Stimulated activated naive B cell treated with anti-CD40 and anti-IgM and Interleukin-4, amounts not matched to agents 10 μg/mL and 1 μg/mL and 100 μg/mL, for 72 hours (primary cell): ENCODE data around the gene SLC4A9.
A peak's percentile ranks its signal among the peaks of the same experiment; 100 is the strongest.

Experiments used
- ATAC-seq, 2 donors: fragments of 150-1000 bp; cut with Tn5 transposase; replicated peaks; 2 replicates each; pipeline ENCODE4 v1.10.0; 2021; ENCODE audit warnings: moderate library complexity in 1 of 2
- DNase-seq: peaks from one replicate; pipeline ENCODE4 v3.0.0; 2021
- H3K27ac Mint-ChIP-seq: one replicate; pipeline ENCODE4 v1.8.0; 2022; ENCODE audit warnings: mild to moderate bottlenecking, mixed read lengths
- H3K27me3 Mint-ChIP-seq, 2 donors: one replicate each; pipeline ENCODE4 v1.8.0; 2022; ENCODE audit warnings: mixed read lengths in 2 of 2
- H3K36me3 Mint-ChIP-seq, 2 donors: one replicate each; pipeline ENCODE4 v1.8.0; 2022; ENCODE audit warnings: mixed read lengths in 2 of 2, mild to moderate bottlenecking in 1 of 2
- H3K4me1 Mint-ChIP-seq, 2 donors: one replicate each; pipeline ENCODE4 v1.8.0; 2022; ENCODE audit warnings: mixed read lengths in 2 of 2, mild to moderate bottlenecking in 1 of 2
- H3K4me3 Mint-ChIP-seq, 2 donors: one replicate each; pipeline ENCODE4 v1.8.0; 2022; ENCODE audit warnings: mild to moderate bottlenecking in 2 of 2, mixed read lengths in 2 of 2, moderate library complexity in 1 of 2
- H3K9me3 Mint-ChIP-seq, 2 donors: one replicate each; pipeline ENCODE4 v1.8.0; 2022; ENCODE audit warnings: mixed read lengths in 2 of 2, mild to moderate bottlenecking in 1 of 2

The SLC4A9 gene

DNA sequence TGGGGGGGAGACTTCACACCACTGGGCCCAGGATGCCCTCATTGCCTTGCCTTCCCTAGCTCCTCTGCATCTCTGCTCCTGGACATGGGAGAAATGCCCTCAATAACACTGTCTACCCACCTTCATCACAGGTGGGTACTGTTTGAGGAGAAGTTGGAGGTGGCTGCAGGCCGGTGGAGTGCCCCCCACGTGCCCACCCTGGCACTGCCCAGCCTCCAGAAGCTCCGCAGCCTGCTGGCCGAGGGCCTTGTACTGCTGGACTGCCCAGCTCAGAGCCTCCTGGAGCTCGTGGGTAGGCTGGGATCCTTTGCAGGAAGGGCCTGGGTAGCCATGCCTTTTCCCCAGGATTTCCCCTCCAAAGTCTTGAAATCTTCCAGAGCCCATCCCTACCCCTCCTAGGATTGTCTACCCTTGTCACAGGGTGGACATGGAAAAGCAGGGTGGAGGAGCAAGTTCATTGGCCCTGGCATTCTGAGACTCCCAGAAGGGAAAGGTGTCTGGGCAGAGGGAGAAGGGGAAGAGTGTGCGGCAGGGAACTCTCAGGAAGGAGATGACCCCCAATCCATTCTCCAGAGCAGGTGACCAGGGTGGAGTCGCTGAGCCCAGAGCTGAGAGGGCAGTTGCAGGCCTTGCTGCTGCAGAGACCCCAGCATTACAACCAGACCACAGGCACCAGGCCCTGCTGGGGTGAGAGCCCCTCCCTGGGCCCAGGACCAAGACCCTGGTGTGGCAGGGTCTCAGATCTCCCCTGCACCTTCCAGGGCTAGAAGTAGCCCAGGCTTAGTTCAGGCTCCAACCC is 886 bp downstream of the SLC4A9 start:
- no peak overlapping the region for H3K4me3 Mint-ChIP-seq
- DNase-seq, result no peak
- peaks cover 9 to 12% of the 10 kb centered on the region in 2 donors for H3K27me3 Mint-ChIP-seq
- H3K27ac Mint-ChIP-seq, result no peak overlapping the region
- no peaks in the 10 kb centered on the region for H3K9me3 Mint-ChIP-seq
- H3K4me1 Mint-ChIP-seq, result peaks cover 16 to 20% of the 10 kb centered on the region in 2 donors
- no peak for ATAC-seq
- H3K36me3 Mint-ChIP-seq, result no peaks in the 10 kb centered on the region

- DNase-seq (no peak), ATAC-seq (no peak)
- H3K36me3 Mint-ChIP-seq, result no peaks in the 10 kb centered on the region
These were observed 1.9 kb downstream of the SLC4A9 start for GRCh38 chr5:140361901-140362300.

DNA sequence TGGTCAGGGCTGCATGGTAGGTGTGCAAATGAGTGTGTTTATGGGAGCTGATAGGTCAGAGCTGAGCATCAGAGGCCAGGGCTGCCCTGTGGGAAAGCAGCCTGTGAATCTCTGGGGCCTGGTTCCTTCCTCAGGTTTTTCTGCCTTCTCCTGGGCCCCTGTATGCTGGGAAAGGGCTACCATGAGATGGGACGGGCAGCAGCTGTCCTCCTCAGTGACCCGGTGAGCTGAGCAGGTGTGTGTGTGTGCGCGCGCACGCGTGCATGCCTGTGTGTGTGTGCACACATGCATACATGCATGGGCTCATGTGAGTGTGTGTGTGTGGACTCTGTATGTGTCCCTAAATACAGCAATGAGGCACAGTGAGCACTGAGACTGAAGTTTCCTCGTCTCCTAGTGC is 2.3 kb downstream of the SLC4A9 start:
- ATAC-seq, result no peak
- DNase-seq, result no peak
- Mint-ChIP-seq H3K4me1 (peaks cover 11 to 15% of the 10 kb centered on the region in 2 donors), H3K27ac (no peak overlapping the region), H3K36me3 (no peaks in the 10 kb centered on the region), H3K9me3 (no peaks in the 10 kb centered on the region), H3K4me3 (no peak overlapping the region), H3K27me3 (peaks cover 9 to 12% of the 10 kb centered on the region in 2 donors)

More at GRCh38 chr5:140361901-140362300, 1.9 kb downstream of the SLC4A9 start:
- H3K4me1 Mint-ChIP-seq, result peaks cover 16 to 19% of the 10 kb centered on the region in 2 donors
- H3K27me3 Mint-ChIP-seq, result peaks cover 9 to 12% of the 10 kb centered on the region in 2 donors
- no peaks in the 10 kb centered on the region for H3K9me3 Mint-ChIP-seq
- no peak overlapping the region for H3K27ac Mint-ChIP-seq
- H3K4me3 Mint-ChIP-seq, result no peak overlapping the region

- DNase-seq, result peak; percentile 75
- Mint-ChIP-seq H3K27me3 (peaks cover 5 to 6% of the 10 kb centered on the region in 2 donors), H3K9me3 (no peaks in the 10 kb centered on the region), H3K27ac (peak overlapping the region; percentile 79), H3K4me3 (peak overlapping the region; percentile 85 to 86), H3K36me3 (no peaks in the 10 kb centered on the region), H3K4me1 (peaks cover 5 to 12% of the 10 kb centered on the region in 2 donors)
- peak; percentile 95 for ATAC-seq
These were observed 3.1 kb downstream of the SLC4A9 start for GRCh38 chr5:140362875-140363630.

DNA sequence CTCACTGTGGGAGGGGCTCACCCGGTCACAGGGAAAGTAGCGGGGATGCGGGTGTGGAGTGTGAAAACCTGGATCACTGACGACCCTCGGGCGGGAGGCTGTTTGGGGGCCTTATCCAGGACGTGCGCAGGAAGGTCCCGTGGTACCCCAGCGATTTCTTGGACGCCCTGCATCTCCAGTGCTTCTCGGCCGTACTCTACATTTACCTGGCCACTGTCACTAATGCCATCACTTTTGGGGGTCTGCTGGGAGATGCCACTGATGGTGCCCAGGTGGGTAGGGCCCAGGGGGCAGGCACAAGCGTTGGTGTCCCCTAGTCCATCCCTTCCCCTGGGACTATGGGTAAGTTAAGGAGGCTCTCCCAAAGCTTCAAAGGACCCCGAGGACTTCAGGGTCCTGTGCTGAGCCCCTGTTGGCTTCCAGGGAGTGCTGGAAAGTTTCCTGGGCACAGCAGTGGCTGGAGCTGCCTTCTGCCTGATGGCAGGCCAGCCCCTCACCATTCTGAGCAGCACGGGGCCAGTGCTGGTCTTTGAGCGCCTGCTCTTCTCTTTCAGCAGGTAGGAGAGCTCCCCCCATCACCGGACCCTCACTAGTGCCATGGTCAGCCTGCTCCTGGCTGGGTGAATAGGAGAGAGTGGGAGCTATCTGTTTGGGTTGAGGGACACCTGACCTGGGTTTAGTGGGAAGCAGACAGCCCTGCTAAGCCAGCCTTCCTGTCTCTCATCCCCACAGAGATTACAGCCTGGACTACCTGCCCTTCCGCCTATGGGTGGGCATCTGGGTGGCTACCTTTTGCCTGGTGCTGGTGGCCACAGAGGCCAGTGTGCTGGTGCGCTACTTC is 3.9 kb downstream of the SLC4A9 start:
- Mint-ChIP-seq H3K4me3 (peak overlapping the region; percentile 85 to 86), H3K4me1 (peaks cover 5 to 12% of the 10 kb centered on the region in 2 donors), H3K27me3 (peaks cover 0 to under 1% of the 10 kb centered on the region in 2 donors), H3K36me3 (no peaks in the 10 kb centered on the region), H3K9me3 (no peaks in the 10 kb centered on the region), H3K27ac (peak overlapping the region; percentile 79)
- no peak for ATAC-seq
- DNase-seq, result no peak

- no peak for ATAC-seq
- no peak for DNase-seq
- Mint-ChIP-seq H3K4me3 (no peak overlapping the region), H3K4me1 (peaks cover 5 to 12% of the 10 kb centered on the region in 2 donors), H3K27ac (no peak overlapping the region), H3K9me3 (no peaks in the 10 kb centered on the region), H3K36me3 (no peaks in the 10 kb centered on the region), H3K27me3 (no peaks in the 10 kb centered on the region)
These were observed 4.4 kb downstream of the SLC4A9 start for GRCh38 chr5:140364472-140364765.

GRCh38 chr5:140365282-140365681 is 5.3 kb downstream of the SLC4A9 start:
- no peak overlapping the region for H3K4me3 Mint-ChIP-seq
- no peak overlapping the region for H3K27ac Mint-ChIP-seq
- H3K4me1 Mint-ChIP-seq, result peaks cover 5 to 12% of the 10 kb centered on the region in 2 donors
- no peaks in the 10 kb centered on the region for H3K9me3 Mint-ChIP-seq
- DNase-seq (no peak), ATAC-seq (no peak)
- no peaks in the 10 kb centered on the region for H3K27me3 Mint-ChIP-seq
- H3K36me3 Mint-ChIP-seq, result no peaks in the 10 kb centered on the region

DNA sequence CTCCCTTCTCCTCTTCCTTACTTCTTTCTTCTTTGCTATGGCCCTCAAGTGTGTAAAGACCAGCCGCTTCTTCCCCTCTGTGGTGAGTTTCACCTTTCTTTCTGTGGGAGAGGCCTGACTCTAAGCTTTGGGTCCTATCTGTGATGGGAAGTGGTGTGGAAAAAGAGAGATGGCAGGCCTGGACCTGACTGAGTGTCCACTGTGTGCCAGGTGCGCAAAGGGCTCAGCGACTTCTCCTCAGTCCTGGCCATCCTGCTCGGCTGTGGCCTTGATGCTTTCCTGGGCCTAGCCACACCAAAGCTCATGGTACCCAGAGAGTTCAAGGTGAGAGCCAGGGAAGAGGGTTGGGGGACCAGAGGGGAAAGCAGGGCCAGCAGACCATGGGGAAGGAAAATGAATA is 5.9 kb downstream of the SLC4A9 start:
- DNase-seq, result no peak

GRCh38 chr5:140366589-140367255 is 6.7 kb downstream of the SLC4A9 start:
- no peak for DNase-seq
- H3K4me1 Mint-ChIP-seq, result peaks cover 5 to 12% of the 10 kb centered on the region in 2 donors
- ATAC-seq, result no peak
- no peaks in the 10 kb centered on the region for H3K27me3 Mint-ChIP-seq
- H3K9me3 Mint-ChIP-seq, result no peaks in the 10 kb centered on the region
- H3K27ac Mint-ChIP-seq, result no peak overlapping the region
- no peaks in the 10 kb centered on the region for H3K36me3 Mint-ChIP-seq
- no peak overlapping the region for H3K4me3 Mint-ChIP-seq

More for the DNA sequence above, 5.9 kb downstream of the SLC4A9 start:
- Mint-ChIP-seq H3K27me3 (no peaks in the 10 kb centered on the region), H3K4me1 (peaks cover 5 to 12% of the 10 kb centered on the region in 2 donors), H3K27ac (no peak overlapping the region), H3K9me3 (no peaks in the 10 kb centered on the region), H3K4me3 (no peak overlapping the region), H3K36me3 (no peaks in the 10 kb centered on the region)
- no peak for ATAC-seq

DNA sequence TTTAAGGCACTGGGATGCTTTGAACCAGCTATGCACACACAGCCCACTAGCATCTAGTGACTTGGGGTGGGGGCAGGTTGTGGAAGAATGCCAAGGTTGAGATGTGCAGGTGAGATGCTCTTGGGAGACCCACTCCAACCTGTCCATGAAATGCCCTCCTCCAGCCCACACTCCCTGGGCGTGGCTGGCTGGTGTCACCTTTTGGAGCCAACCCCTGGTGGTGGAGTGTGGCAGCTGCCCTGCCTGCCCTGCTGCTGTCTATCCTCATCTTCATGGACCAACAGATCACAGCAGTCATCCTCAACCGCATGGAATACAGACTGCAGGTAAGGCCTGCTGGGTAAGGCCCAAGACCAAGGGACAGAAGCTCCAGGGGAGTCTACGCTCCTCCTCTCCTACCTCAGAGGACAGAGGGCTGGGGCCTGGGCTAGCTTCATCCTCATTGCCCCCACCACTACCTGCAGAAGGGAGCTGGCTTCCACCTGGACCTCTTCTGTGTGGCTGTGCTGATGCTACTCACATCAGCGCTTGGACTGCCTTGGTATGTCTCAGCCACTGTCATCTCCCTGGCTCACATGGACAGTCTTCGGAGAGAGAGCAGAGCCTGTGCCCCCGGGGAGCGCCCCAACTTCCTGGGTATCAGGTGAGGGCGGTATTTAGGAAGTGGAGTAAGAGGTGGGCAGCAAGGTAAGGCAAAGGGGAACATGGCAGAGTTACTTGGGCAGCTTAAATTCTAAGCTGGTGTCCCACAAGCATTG is 7.4 kb downstream of the SLC4A9 start:
- Mint-ChIP-seq H3K4me3 (no peak overlapping the region), H3K27me3 (no peaks in the 10 kb centered on the region), H3K36me3 (no peaks in the 10 kb centered on the region), H3K4me1 (peaks cover 5 to 12% of the 10 kb centered on the region in 2 donors), H3K27ac (no peak overlapping the region), H3K9me3 (no peaks in the 10 kb centered on the region)
- DNase-seq, result no peak
- no peak for ATAC-seq

DNA sequence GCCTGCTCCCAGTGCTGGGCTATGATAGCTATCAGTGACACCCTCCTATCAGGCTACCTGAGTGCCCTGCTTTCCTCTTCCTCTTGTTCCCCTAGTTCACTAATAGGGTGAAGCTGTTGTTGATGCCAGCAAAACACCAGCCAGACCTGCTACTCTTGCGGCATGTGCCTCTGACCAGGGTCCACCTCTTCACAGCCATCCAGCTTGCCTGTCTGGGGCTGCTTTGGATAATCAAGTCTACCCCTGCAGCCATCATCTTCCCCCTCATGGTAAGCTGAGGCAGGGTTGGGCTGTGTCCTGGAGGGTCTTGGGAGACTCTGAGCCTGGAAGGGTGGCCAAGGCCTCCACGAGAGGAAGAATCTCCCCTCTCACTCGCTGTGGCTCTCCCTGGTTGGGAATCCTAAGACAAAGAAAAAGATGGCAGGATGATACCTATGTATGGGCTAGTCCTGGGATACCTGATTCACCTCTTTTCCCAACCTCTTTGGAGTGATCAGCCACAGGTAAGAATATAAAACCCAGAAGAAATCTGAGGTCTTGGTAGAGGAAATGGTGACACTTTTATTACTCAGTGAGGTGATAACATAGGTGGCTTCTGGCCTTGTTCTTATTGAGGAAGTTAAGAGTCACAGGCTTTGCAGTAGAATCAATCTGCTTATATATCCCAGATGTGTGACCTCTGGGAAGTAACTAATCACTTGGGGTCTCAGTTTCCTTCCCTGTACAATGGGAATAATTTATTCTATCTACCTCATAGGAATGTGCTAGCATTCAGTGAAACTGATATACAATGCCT is 11.6 kb downstream of the SLC4A9 start:
- no peaks in the 10 kb centered on the region for H3K36me3 Mint-ChIP-seq
- DNase-seq (no peak), ATAC-seq (no peak)
- no peaks in the 10 kb centered on the region for H3K27me3 Mint-ChIP-seq
- no peak overlapping the region for H3K4me3 Mint-ChIP-seq
- no peak overlapping the region for H3K27ac Mint-ChIP-seq
- H3K9me3 Mint-ChIP-seq, result no peaks in the 10 kb centered on the region
- peaks cover 5 to 11% of the 10 kb centered on the region in 2 donors for H3K4me1 Mint-ChIP-seq

DNA sequence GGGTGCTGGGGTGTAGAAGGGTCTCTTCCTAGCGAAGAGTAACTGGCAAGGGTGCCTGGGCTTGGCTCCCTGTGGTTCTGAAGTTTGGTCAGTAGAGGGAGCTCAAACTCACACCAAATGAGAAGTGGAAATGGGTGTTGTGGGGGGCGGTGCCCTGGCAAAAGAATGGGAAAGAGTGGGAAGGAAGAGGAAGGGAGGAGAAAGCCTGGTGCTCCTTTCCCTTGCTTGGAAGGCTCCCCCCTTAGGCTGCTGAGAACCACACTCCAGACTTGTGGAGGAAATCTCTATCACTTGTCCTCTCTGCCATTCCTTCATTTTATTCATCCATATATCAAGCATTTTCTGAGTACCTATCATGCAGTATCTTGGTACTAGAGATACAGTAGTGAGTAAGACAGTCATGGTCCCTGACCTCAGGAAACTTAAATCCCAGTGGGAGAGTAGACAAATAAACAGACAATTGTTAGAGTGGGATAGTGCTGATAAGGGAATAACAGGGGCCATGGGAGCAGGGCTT is 13.0 kb downstream of the SLC4A9 start:
- Mint-ChIP-seq H3K4me1 (peaks cover 5 to 7% of the 10 kb centered on the region in 2 donors), H3K27ac (no peak overlapping the region), H3K4me3 (no peak overlapping the region), H3K27me3 (no peaks in the 10 kb centered on the region), H3K36me3 (no peaks in the 10 kb centered on the region), H3K9me3 (no peaks in the 10 kb centered on the region)
- DNase-seq (peak; percentile 14), ATAC-seq (no peak)
